Skeletal muscle tissue (tissue), 4 donors: Measurements from ENCODE around the gene WDR64. TPM values are rescaled to one million over a fixed set of nuclear protein-coding genes. Genes with fewer than 3 reads are reported as not detected.

Experiments
- H3K27ac ChIP-seq: one replicate; pipeline ENCODE4 v1.7.0; 2013; ENCODE audit warnings: mild to moderate bottlenecking, low read depth, low read length, inconsistent platforms
- H3K27me3 ChIP-seq, 3 donors: one replicate each; pipeline ENCODE4 v1.7.0; 2013; ENCODE audit warnings: low read length in 3 of 3; ENCODE audit not compliant: control insufficient read depth in 3 of 3, insufficient read depth in 3 of 3
- H3K36me3 ChIP-seq, 3 donors: one replicate each; pipeline ENCODE4 v1.7.0; 2013; ENCODE audit warnings: low read length in 3 of 3; ENCODE audit not compliant: control insufficient read depth in 3 of 3, insufficient read depth in 3 of 3
- H3K4me1 ChIP-seq, 3 donors: one replicate each; pipeline ENCODE4 v1.7.0; 2013; ENCODE audit warnings: low read length in 3 of 3, mild to moderate bottlenecking in 3 of 3; ENCODE audit not compliant: control insufficient read depth in 3 of 3, insufficient read depth in 3 of 3
- H3K4me3 ChIP-seq, 3 donors: one replicate each; pipeline ENCODE4 v1.7.0; 2013; ENCODE audit warnings: low read length in 3 of 3
- H3K9ac ChIP-seq, 3 donors: one replicate each; pipeline ENCODE4 v1.7.0; 2013; ENCODE audit warnings: low read length in 3 of 3, mild to moderate bottlenecking in 3 of 3, moderate library complexity in 2 of 3, low read depth in 1 of 3
- H3K9me3 ChIP-seq, 3 donors: one replicate each; pipeline ENCODE4 v1.7.0; 2013; ENCODE audit warnings: low read length in 3 of 3; ENCODE audit not compliant: control insufficient read depth in 3 of 3
- total RNA-seq: library from RNA; depleted of rRNA; stranded (reverse); fragments of >200 nt; gene quantifications from one replicate; pipeline ENCODE4 v1.2.3, GENCODE V29; 2014
- donor health status: Osteomylitis.

Gene WDR64
- total RNA-seq, 1 donor from 2014 or later, result not detected

DNA sequence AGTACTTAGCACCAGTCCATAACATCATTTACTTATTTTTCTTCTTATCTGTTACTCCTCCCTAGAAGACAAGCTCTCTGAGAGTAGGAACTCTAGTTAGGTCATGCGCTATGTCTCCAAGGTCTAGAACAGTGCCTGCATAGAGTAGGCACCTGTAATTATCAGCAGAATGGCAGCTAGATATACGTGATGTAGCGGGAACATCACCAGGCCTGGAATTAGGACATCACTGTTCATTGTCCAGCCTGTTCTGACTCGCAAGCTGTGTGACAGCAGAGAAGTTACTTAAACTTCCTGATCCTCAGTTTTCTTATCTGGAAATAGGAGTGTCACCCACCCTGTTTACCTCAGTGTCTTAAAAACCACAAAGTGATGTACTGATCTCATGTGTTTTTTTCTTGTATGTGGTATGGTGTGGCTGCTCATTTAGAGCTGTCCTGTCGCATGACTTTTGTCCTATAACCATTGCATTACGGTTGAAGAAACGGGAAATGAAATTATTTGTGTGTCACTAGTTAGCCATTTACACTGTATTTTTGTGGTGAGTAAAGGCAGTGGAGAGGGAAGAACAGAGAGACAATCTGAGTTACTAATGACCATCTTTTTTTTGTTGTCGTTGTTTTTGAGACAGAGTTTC is 158.8 kb downstream of the WDR64 start:
- no peak overlapping the region for H3K27ac ChIP-seq
- peaks cover 0 to 4% (median 0%) of the 10 kb centered on the region in 3 donors for H3K27me3 ChIP-seq
- no peak overlapping the region for H3K4me3 ChIP-seq
- H3K4me1 ChIP-seq, result no peaks in the 10 kb centered on the region
- no peaks in the 10 kb centered on the region for H3K36me3 ChIP-seq
- H3K9me3 ChIP-seq, result no peaks in the 10 kb centered on the region
- H3K9ac ChIP-seq, result no peak overlapping the region

DNA sequence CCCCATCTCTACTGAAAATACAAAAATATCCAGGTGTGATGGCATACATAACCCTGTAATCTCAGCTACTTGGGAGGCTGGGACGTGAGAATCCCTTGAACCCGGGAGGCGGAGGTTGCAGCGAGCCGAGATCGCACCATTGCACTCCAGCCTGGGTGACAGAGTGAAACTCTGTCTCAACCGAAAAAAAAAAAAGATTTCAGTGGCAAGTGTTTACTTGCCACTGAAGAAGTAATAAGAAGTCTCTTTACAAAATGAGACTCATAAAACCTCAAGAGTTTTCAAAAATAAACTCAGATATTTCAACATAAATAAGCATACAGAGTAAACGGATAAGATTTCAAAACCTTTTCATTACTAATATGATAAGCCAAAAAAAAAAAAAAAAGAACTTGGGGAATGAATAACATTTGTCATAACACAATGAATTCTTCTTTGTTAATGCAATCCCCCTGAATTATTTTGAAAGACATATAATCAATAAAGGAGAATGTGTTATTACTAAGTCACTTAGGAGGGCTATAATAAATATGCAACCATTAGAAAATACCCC is 161.8 kb downstream of the WDR64 start:
- Histone ChIP-seq H3K4me1 (no peaks in the 10 kb centered on the region), H3K36me3 (no peaks in the 10 kb centered on the region), H3K27ac (no peak overlapping the region), H3K27me3 (no peaks in the 10 kb centered on the region), H3K9me3 (no peaks in the 10 kb centered on the region), H3K4me3 (no peak overlapping the region), H3K9ac (no peak overlapping the region)

DNA sequence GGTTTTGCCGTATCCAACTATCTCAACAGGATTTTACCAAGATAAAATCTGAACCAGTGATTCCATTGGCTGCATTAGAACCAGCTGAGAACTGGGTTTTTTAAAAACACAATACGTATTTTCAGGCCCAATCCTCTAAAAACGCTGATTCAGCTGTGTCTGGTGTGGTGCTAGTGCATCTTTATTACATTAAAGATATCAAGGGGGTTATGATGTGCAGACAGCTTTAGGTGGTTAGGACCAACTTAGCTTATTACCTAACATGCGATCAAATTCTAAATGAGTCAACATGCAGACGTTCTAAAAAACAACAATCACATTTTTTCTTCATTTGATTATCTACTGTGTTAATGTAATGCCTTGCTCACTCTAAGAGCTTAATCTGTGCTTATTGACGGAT is 163.9 kb downstream of the WDR64 start:
- no peaks in the 10 kb centered on the region for H3K27me3 ChIP-seq
- no peak overlapping the region for H3K4me3 ChIP-seq
- no peaks in the 10 kb centered on the region for H3K36me3 ChIP-seq
- H3K9me3 ChIP-seq, result no peaks in the 10 kb centered on the region
- H3K4me1 ChIP-seq, result no peaks in the 10 kb centered on the region
- H3K27ac ChIP-seq, result no peak overlapping the region
- no peak overlapping the region for H3K9ac ChIP-seq

DNA sequence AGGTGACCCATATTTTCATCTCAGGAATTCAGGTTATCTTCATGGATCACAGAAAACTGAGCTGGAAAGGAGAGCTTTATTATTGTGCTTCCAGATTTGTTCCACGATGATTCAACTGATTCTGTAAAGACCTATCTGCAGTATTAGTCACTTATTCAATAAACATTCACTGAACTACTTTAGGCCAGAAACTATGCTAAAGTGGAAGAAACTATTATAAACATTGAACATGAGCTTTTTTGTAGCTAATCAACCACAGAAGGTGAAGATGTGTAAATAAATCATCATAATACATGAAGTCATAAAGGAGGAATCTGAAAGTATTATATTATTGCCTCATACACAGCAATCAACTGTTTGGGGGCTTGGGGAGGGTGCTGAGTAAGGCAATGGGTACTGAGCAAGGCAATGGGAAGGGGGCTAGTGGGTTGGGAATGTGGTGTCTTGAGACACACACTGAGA is 165.3 kb downstream of the WDR64 start:
- Histone ChIP-seq H3K4me1 (no peaks in the 10 kb centered on the region), H3K27ac (no peak overlapping the region), H3K4me3 (no peak overlapping the region), H3K9me3 (no peaks in the 10 kb centered on the region), H3K9ac (no peak overlapping the region), H3K27me3 (no peaks in the 10 kb centered on the region), H3K36me3 (no peaks in the 10 kb centered on the region)

DNA sequence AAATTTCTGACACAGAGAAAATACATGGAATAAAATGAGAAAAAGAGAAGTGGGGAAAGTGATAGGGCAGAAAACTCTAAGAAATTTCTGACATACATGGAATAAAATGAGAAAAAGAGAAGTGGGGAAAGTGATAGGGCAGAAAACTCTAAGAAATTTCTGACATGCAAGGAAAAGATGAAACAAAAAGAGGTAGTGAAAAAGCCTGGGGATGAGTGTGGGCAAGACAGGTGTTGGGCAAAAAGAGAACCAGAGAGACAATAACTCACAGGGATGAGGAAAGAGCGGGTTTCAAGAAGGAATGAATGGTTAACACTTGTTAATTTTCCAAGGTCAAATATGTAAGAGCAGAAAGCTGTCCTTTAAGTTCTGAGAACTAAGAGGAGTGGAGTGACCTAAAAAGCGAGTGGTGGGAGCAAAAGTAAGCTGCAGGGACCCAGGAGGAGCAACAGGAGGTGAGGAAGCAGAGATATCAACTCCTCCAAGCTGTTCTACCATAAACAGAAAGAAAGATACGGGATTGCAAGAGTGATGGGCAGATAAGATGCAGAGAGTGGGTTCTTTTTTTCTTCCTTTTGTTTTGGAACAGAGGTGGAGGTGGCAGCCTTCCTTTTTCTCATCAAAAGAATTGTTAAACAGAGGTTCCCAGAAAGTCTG is 166.0 kb downstream of the WDR64 start:
- Histone ChIP-seq H3K4me1 (no peaks in the 10 kb centered on the region), H3K9me3 (no peaks in the 10 kb centered on the region), H3K27me3 (no peaks in the 10 kb centered on the region), H3K27ac (no peak overlapping the region), H3K4me3 (no peak overlapping the region), H3K9ac (no peak overlapping the region), H3K36me3 (no peaks in the 10 kb centered on the region)

DNA sequence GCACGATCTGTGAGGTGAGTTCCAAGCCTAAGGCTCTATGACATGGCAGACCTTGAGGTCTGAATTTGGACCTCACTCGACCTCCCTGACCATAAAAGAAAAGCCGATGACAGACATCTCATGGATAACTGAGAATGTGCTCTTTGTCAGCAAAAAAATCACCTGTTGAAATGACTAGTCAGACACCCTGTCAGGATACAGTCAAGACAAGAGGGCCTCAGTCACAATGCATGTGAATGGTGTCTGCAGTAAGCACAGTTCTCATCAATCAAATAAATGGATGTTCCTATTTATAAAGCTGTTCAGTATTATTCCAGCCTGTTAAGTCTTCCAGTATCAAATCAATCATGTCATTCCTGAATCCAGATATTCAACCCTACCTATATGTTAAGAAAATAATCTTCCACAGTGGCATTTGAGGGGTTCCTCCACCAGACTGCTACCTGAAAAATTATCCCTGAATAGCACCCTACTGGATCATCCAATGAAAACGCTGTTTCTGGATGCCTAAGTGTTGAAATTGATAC is 167.3 kb downstream of the WDR64 start:
- H3K27me3 ChIP-seq, result no peaks in the 10 kb centered on the region
- H3K4me3 ChIP-seq, result no peak overlapping the region
- H3K9me3 ChIP-seq, result no peaks in the 10 kb centered on the region
- H3K4me1 ChIP-seq, result no peaks in the 10 kb centered on the region
- no peaks in the 10 kb centered on the region for H3K36me3 ChIP-seq
- H3K9ac ChIP-seq, result no peak overlapping the region
- H3K27ac ChIP-seq, result no peak overlapping the region

DNA sequence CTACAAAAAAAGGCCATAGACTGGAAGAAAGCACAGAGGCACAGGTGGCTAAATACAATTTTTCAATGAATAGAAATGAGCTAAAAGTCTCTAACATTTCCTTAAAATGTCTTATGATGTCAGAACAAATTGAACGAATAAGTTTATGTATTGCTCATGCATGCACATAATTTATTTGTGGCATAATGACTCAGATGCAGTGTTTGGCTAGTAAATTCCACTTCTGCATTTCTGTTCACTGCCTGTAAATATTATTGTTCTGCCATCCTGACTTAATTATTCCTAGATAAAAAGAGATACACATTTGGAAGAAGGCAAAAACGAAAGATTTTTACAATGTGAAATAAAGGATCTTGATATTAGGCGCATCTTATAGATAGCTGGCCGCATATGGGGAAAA is 169.3 kb downstream of the WDR64 start:
- no peak overlapping the region for H3K9ac ChIP-seq
- no peaks in the 10 kb centered on the region for H3K9me3 ChIP-seq
- H3K27ac ChIP-seq, result no peak overlapping the region
- H3K27me3 ChIP-seq, result no peaks in the 10 kb centered on the region
- H3K4me1 ChIP-seq, result no peaks in the 10 kb centered on the region
- H3K36me3 ChIP-seq, result no peaks in the 10 kb centered on the region
- H3K4me3 ChIP-seq, result no peak overlapping the region

DNA sequence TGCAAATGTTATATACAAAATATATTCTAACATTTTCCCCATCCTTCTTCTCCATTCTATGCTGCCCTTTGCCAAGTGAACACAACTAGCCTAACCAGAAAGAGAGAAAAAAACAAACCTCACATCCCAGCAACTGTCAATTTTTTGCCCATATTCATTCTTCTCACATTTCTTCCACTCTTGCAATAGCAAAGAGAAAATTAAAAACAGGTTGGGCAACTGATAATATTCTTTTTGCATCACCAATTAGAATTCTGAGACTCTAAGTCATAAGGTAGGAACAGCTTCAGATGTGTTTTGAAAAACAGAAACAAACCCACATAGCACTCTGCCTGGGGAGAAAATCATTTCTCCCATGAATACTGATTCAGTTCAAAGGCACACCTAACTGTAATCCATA is 170.8 kb downstream of the WDR64 start:
- Histone ChIP-seq H3K27ac (no peak overlapping the region), H3K9ac (no peak overlapping the region), H3K27me3 (no peaks in the 10 kb centered on the region), H3K4me1 (no peaks in the 10 kb centered on the region), H3K4me3 (no peak overlapping the region), H3K9me3 (no peaks in the 10 kb centered on the region), H3K36me3 (no peaks in the 10 kb centered on the region)

DNA sequence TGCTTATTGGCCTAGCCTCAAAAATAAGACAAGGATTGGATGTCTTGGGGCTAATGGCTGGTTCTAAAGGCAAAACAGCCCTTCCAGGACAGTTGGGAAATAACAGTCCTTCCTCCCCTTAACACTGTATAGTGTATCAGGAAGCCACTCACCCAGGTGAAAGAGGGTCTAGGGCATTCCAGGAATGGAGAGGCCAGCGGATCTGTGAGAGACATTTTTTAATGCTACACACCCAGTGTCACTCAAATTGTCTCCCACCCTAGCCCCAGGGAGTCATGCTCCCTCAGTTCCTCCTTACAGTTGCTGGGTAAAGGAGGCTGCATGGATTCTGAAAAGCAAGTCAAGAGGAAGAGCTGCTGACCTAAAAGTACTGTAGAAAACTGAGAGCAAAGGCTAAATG is 171.8 kb downstream of the WDR64 start:
- Histone ChIP-seq H3K9me3 (no peaks in the 10 kb centered on the region), H3K4me1 (no peaks in the 10 kb centered on the region), H3K27ac (no peak overlapping the region), H3K9ac (no peak overlapping the region), H3K36me3 (no peaks in the 10 kb centered on the region), H3K27me3 (no peaks in the 10 kb centered on the region), H3K4me3 (no peak overlapping the region)

DNA sequence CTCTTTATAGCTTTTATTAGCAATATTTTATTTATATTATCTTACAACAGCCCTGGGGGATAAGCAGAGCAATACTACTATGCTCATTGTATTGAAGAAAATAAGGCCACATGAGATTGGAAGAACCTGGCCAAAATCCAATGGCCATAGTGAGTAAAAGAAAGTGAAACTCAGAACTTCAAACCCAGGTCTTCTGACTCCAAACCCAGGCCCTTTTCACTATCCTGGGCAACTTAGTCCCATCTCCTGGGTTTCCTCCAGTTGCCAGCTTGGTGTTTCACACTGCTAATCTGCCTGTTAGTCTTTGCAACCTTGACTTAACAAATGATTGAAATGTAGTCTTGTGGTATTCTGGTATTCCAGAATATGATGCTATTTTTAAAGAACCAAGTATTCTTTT is 173.5 kb downstream of the WDR64 start:
- Histone ChIP-seq H3K27ac (no peak overlapping the region), H3K4me1 (no peaks in the 10 kb centered on the region), H3K4me3 (no peak overlapping the region), H3K36me3 (no peaks in the 10 kb centered on the region), H3K9ac (no peak overlapping the region), H3K27me3 (no peaks in the 10 kb centered on the region), H3K9me3 (no peaks in the 10 kb centered on the region)
